Amniotic epithelial cell (primary cell): ENCODE measurements around the gene CLSTN1.
A peak's percentile ranks its signal among the peaks of the same experiment; 100 is the strongest.

Experiments used
- DNase-seq: peaks from one replicate; pipeline ENCODE4 v3.0.0-alpha.2; 2010; ENCODE audit warnings: low read depth

CLSTN1 gene

DNA sequence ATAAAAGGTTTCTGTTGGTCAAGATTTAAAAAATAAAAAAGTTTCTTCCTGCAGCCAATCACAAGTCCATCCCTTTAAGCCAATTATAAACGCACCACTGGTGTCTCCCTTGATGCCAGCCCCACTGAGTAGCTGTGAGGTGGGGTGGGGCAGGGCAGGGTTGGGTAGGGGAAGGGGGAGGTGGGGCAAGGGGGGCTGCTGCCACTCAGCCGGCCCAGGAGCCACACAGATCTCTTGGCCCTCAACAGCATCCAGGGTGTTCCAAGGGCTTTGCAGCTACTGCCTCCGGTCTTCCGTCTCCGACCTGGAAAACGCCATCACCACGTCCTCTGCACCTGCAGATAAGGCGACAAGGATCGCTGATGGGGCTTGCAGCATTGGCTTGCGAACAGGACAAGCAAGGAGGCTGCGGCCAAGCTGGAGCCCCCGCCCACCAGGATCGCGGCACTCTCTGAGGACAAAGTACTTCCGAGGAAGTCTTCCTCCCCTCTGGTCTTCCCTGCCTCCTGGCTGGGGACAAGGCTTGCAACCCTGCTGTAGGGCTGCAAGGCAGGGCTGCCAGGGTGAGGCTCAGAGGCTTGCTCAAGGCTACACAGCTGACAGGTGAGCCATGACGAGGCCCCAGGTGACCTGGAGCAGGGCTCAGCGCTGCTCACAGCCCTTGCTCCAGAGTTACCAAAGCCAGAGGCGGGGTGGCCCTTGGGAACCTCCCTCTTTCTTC, 26.8 kb upstream of the CLSTN1 start:
- no peak for DNase-seq

DNA sequence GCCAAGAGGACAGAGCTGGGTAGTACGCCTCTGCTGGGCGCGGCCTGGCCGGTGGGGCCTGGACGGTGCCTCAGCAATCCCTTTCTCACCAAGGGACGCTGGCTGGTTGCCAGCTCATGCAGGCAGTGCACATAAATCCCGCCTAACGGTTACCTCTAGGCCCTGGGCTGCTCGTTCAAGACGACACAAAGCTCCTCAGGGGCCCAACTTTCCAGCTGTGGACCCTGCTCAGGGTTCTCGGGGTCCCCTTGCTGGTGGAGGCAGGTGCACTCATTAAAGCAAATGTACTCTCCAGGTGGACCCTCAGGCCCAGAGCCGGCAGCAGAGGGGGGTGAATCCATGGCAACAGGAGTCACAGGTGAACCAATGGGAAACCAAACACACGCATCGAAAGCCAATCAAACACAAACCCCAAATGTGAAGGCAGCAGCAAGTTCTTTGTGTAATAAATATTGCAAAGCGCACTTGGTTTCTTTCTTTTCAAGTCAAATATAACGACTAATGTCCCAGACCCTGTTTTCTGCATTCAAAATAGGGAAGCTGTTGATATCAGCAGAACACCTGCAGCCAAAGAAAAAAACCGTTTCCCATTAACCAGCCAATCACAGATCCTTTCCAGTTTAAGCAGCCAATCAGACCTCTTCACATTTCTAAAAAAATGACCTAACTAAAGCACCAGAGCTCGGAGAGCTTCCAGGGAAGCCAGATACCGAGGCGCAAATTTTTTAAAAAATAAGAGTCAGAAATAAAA, 26.1 kb upstream of the CLSTN1 start:
- DNase-seq, result no peak

DNA sequence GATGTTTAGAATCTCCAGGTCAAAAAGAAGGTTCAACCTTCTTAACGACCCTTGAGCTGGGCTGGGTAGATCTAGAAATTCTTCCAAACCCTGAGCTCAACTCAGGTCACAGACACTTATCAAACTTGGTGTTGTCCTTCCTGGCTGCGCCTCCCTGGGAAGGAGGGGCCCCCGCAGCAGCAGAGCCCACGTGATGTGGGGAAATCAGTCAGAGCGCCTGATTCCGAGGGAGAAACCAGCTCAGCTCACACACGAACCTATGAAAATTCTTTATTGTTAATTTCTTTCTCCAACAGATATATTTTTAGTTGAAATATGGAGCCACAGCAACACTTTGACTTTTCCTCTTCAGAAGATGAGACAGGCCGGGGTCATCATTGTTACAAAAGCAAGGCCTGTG, 24.3 kb upstream of the CLSTN1 start:
- peak; percentile 31 for DNase-seq

- no peak for DNase-seq
Observed at GRCh38 chr1:9847269-9847668, 23.5 kb upstream of the CLSTN1 start.

DNA sequence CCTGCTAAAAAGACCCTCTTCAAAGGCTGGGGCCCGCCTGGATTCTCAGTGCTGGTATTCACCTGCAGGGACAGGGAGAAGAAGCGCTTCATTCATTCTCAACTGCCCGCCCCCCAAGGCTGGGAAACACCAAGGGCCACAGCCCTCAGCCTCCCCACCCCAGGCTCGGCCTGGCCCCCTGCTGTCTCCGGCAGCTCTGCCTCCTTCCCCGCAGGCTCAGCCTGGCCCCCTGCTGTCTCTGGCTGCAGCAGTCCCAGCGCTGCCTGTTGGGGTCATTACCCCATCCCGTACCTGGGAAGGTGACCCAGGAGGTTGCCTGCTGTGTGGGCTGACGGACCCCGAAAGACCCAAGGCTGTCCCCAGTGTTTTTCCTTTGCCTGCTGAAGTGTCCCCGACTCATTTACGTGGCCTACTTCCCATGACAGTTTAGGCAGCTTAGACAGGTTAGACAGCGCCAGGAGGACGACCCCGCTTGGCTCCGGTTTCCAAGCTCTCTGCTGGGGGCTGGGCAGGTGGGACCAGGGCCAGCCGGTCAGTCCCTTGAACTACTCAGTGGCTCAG, 22.9 kb upstream of the CLSTN1 start:
- no peak for DNase-seq

GRCh38 chr1:9845914-9846313, 22.1 kb upstream of the CLSTN1 start:
- no peak for DNase-seq

GRCh38 chr1:9844756-9845155, 21.0 kb upstream of the CLSTN1 start:
- DNase-seq, result no peak

- DNase-seq, result no peak
Observed at GRCh38 chr1:9844106-9844505, 20.3 kb upstream of the CLSTN1 start.

GRCh38 chr1:9843576-9843945, 19.8 kb upstream of the CLSTN1 start:
- DNase-seq, result no peak

GRCh38 chr1:9842781-9843575, 19.2 kb upstream of the CLSTN1 start:
- no peak for DNase-seq

- DNase-seq, result no peak
Observed at GRCh38 chr1:9842073-9842711, 18.4 kb upstream of the CLSTN1 start.

DNA sequence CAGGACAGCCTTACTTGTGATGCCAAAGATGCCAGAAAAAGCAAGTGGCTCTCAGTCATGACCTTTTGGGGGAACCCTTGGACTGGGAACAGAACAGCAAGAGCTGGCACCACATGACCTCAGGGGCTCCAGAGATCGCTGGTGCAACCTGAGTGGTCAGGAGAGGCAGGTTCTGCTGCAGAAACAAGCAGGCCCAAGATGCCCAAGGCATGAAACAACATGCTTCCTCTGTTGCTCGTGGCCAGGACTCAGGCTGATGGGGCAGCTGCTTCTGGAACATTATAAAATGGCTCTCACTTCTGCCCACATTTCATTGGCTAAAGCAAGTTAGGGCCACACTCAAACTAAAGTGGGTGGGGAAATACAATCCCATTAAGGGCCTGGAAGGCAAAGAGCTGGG, 17.7 kb upstream of the CLSTN1 start:
- no peak for DNase-seq

- no peak for DNase-seq
Observed at GRCh38 chr1:9840176-9840575, 16.4 kb upstream of the CLSTN1 start.

- DNase-seq, result no peak
Observed at GRCh38 chr1:9838946-9839345, 15.2 kb upstream of the CLSTN1 start.

GRCh38 chr1:9836632-9836960, 12.8 kb upstream of the CLSTN1 start:
- no peak for DNase-seq

DNA sequence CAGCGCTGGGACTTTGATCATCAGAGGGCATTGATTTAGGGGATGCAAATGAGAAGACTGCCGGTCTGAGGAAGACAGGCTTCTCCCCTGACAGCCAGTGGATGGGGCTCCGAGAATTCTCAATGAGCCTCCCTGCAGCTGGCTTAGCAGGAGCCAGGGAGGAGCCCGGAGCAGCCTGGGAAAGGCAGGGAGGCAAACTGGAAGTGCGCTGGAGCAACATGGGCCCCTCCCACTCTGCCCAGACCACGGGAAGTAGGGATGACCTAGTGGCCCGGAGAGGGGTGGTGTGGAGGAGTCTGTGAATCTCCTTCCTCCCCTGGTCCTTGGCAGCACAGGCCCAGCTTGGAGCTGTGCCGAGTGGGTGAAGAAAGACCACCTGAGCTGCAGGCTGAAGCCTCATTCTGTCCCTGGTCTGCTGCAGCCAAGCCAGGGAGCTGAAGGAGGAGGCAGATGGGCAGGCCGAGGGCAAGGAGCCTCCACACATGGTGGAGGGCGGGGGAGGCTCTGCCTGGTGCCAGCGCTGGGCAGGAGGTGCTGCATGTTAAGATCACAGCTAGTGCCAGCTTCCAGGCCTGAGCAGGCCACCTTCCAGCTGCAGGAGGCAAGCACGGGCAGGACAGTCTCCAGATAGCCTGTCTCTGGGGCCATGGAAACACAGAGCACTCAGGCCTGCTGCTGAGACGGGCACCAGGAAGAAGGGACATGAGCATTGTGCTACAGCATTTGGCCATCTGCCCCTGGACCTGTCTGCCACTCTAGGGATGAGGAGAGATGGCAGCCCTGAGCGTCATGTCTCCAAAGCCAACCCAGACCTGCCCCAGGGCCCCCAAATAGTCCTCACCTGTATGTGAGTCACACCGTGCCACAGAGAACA, 12.2 kb upstream of the CLSTN1 start:
- peak; percentile 74 for DNase-seq

DNA sequence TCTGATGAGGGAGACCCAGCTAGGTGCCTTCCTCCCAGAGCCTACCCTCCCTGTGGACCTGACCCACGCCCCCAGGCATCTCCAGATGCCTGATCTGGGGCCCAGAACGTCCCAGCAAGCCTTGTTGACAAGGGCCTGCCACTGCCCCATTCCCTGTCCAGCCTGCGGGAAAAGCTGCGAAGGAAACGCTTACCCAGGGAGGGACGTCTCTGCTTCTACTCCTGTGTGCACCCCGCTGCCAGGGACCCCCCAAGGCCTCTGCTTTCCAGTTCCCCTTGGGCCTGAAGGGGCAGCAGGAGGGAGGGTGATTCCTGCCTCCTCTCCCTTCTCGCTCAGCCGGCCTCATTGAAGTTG, 11.6 kb upstream of the CLSTN1 start:
- DNase-seq, result no peak

DNA sequence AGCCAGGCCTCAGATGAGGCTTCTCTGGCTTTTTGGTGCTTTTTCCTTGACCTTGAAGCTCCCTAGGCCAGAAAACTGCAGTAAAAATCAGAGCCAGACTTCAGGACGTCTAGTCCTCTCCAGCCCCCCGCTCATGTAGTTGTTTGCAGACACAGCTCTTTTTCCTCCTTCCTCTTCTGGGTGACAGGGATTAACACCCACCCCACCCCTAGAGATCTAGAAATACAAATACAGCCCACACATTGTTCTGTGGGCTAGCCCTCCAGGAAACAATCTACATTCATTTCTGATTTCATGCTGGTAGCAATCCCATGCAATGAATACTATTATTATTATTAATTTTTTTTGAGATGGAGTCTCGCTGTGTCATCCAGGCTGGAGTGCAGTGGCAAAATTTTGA, 9.9 kb upstream of the CLSTN1 start:
- DNase-seq, result no peak

- no peak for DNase-seq
Observed at GRCh38 chr1:9827558-9828185, 3.9 kb upstream of the CLSTN1 start.

GRCh38 chr1:9826616-9827015, 2.9 kb upstream of the CLSTN1 start:
- DNase-seq, result no peak

DNA sequence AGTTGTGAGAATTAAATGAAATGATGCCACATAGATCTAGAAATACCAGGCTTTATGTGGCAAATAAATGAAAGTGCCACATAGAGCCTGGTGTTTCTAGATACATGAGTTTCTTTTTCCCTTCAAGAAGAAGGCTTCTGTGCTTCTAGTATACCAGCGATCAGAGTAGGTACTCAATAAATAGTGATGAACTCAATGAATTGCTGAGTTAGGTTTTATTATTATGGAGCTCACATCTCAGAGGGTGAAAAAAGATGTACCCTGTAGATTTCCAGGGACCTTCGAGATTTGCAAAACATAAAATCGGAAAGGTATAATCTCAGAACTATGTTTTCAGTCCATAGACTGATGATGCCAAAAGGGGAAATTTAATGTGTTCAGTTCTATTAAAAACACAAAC, 2.3 kb upstream of the CLSTN1 start:
- no peak for DNase-seq
